Osteocyte (in vitro differentiated cells): Measurements from ENCODE around the gene TMEM255A. TPM values are rescaled to one million over a fixed set of nuclear protein-coding genes. Genes with fewer than 3 reads are reported as not detected.
A peak's percentile ranks its signal among the peaks of the same experiment; 100 is the strongest.

Experiments
- DNase-seq: peaks from one replicate; pipeline ENCODE4 v3.0.0; 2021; ENCODE audit warnings: mixed read lengths; ENCODE audit not compliant: unreplicated experiment; ENCODE audit errors: extremely low spot score
- H3K27ac Mint-ChIP-seq: one replicate; pipeline ENCODE4 v1.8.0; 2021; ENCODE audit warnings: mild to moderate bottlenecking, mixed read lengths; ENCODE audit not compliant: unreplicated experiment
- H3K27me3 Mint-ChIP-seq: one replicate; pipeline ENCODE4 v1.8.0; 2021; ENCODE audit warnings: mixed read lengths; ENCODE audit not compliant: unreplicated experiment
- H3K36me3 Mint-ChIP-seq: one replicate; pipeline ENCODE4 v1.8.0; 2021; ENCODE audit warnings: mixed read lengths; ENCODE audit not compliant: unreplicated experiment
- H3K4me1 Mint-ChIP-seq: one replicate; pipeline ENCODE4 v1.8.0; 2021; ENCODE audit warnings: mixed read lengths; ENCODE audit not compliant: unreplicated experiment
- H3K4me3 Mint-ChIP-seq: one replicate; pipeline ENCODE4 v1.8.0; 2021; ENCODE audit warnings: mild to moderate bottlenecking, moderate library complexity, mixed read lengths; ENCODE audit not compliant: unreplicated experiment
- H3K9me3 Mint-ChIP-seq: one replicate; pipeline ENCODE4 v1.8.0; 2021; ENCODE audit warnings: mixed read lengths; ENCODE audit not compliant: unreplicated experiment
- CTCF ChIP-seq: fragments of 200-600 bp; sonication (generic); IDR thresholded peaks from 2 replicates; pipeline ENCODE4 v1.5.0; 2021; ENCODE audit warnings: antibody characterized with exemption, mild to moderate bottlenecking, moderate library complexity
- total RNA-seq: library from RNA; stranded (reverse); gene quantifications from 2 replicates; pipeline ENCODE4 v1.2.1, GENCODE V29; 2021

The TMEM255A gene
- total RNA-seq, 1 donor from 2014 or later: 0.16 TPM

DNA sequence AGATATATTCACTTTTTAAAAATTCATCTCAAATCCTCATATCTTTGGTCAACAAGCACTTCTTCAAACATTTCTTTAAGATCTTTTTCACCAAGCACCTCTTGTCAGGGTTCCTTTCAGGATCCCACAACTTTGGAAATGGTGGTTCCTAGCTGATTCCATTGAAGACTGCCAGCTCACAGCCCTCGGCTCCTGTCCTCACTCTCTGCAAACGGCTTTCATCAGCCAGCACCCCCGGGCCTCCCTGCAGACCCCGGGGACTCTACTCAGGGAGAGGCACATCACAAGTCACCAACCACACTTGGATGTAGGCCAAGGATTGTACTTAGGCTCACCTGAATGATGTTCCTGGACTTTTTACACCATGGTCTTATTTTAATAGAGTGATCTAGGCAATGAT, 40.7 kb downstream of the TMEM255A start:
- TF ChIP-seq CTCF: no peak
- Mint-ChIP-seq H3K4me1 (peaks cover 6% of the 10 kb centered on the region), H3K27ac (no peak overlapping the region), H3K4me3 (no peak overlapping the region), H3K27me3 (peaks cover 3% of the 10 kb centered on the region), H3K36me3 (no peaks in the 10 kb centered on the region), H3K9me3 (peaks cover 4% of the 10 kb centered on the region)
- no peak for DNase-seq

- Mint-ChIP-seq H3K9me3 (peaks cover 4% of the 10 kb centered on the region), H3K27me3 (no peaks in the 10 kb centered on the region), H3K36me3 (no peaks in the 10 kb centered on the region), H3K4me1 (peaks cover 6% of the 10 kb centered on the region), H3K27ac (peak overlapping the region; percentile 23), H3K4me3 (no peak overlapping the region)
- no peak for DNase-seq
- TF ChIP-seq CTCF: no peak
These were observed 41.8 kb downstream of the TMEM255A start for GRCh38 chrX:120269373-120270035.

DNA sequence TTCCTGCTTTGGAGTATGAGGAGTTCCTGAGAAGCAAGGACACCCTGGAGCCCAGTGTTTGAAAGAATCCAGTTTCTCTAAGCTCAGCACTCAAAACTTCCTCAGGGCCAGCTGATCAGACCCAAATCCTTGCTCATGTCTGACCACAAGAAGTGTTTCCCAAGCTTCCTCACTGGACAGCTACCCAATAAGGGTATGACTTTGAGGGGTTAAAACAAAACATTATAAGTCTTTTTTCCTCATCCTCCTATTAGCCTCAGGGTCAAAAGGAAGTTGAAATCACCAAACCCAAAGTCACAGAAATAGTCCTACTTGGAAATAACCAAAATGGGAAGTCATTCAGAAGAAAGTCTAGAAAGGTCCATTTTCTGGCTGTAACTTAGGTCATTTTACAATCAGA, 46.9 kb downstream of the TMEM255A start:
- DNase-seq: no peak
- TF ChIP-seq CTCF: no peak
- Mint-ChIP-seq H3K4me1 (peaks cover 2% of the 10 kb centered on the region), H3K27me3 (no peaks in the 10 kb centered on the region), H3K9me3 (no peaks in the 10 kb centered on the region), H3K36me3 (no peaks in the 10 kb centered on the region), H3K4me3 (no peak overlapping the region), H3K27ac (no peak overlapping the region)

DNA sequence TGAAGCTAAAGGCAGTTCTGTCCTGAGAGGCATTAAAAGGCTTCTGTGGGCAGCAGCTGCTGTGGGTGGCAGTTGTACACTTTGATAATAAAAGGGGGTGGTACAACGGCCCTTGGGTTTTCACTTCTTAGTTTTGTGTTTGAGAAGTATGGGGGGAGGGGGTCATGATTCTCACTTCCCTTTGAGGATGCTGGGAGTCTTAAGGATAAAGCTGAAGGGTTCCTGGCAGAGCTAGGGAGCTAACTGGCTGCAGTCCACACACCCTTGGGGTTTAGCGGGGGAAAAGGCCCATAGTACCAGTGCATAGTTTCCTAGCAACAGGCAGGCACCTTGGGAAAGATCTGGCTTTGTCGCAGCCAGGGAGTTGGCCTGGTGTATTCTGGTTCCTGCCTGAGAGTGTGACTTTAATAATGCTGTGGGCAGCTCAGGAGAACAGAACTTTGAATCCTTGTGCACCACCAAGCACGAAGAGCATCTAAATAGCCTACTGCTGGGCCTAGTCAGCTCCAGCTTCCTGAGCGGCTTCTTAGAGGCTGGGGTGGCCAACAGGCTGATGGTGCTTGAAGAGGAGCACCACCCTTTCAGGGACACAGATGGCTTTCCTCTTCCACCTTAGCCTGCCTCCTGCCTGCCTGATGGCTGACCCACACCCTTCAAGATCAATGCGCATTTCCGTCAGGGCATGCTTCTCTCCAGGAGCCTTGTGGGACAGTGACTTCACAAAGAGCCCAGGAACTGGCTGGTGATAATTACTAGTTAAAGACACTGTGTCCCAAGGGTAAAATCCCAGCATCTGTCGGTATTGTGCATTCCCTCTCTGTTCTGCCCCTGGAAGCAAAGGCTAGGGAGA, 48.2 kb downstream of the TMEM255A start:
- TF ChIP-seq CTCF: no peak
- Mint-ChIP-seq H3K36me3 (no peaks in the 10 kb centered on the region), H3K4me3 (no peak overlapping the region), H3K9me3 (no peaks in the 10 kb centered on the region), H3K27ac (no peak overlapping the region), H3K27me3 (no peaks in the 10 kb centered on the region), H3K4me1 (no peaks in the 10 kb centered on the region)
- DNase-seq: no peak

- no peaks in the 10 kb centered on the region for H3K4me1 Mint-ChIP-seq
- H3K36me3 Mint-ChIP-seq: peaks cover 4% of the 10 kb centered on the region
- no peak overlapping the region for H3K27ac Mint-ChIP-seq
- no peaks in the 10 kb centered on the region for H3K9me3 Mint-ChIP-seq
- no peaks in the 10 kb centered on the region for H3K27me3 Mint-ChIP-seq
- TF ChIP-seq CTCF: no peak
- no peak for DNase-seq
- H3K4me3 Mint-ChIP-seq: no peak overlapping the region
These were observed 50.9 kb downstream of the TMEM255A start for GRCh38 chrX:120260369-120260768.
